Measurements from ENCODE around the gene GPR3. TPM values are rescaled to one million over a fixed set of nuclear protein-coding genes. Genes with fewer than 3 reads are reported as not detected.

Gene GPR3
- total and polyA plus RNA-seq, 2 of the 13 experiments (the other 11 are each of a cell fraction or from before 2014, with no cell fraction given): 1.00 to 2.6 TPM

DNA sequence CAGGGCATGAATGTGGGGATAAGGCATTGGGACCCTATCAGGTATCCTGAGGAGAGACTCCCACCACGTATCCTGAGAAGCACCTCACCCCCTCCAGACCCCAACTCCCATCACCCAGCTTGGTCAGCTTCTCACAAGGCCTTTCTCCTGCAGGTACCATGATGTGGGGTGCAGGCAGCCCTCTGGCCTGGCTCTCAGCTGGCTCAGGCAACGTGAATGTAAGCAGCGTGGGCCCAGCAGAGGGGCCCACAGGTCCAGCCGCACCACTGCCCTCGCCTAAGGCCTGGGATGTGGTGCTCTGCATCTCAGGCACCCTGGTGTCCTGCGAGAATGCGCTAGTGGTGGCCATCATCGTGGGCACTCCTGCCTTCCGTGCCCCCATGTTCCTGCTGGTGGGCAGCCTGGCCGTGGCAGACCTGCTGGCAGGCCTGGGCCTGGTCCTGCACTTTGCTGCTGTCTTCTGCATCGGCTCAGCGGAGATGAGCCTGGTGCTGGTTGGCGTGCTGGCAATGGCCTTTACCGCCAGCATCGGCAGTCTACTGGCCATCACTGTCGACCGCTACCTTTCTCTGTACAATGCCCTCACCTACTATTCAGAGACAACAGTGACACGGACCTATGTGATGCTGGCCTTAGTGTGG, 1.3 kb downstream of the GPR3 start:
- POLR2A ChIA-PET: no interaction called here
- 93% methylated on average over 3 of the region's 18 CpGs for WGBS (ENCODE audit: low lambda C conversion rate)
- H3K27ac ChIP-seq (ENCODE audit: extremely low read length, insufficient read depth, low read length): no peak overlapping the region
- peak overlapping the region; percentile 90 for H3K4me2 ChIP-seq (ENCODE audit: low read depth, low read length)
- BruUV-seq (replicated peaks): TSS peak; percentile 62
- H3K4me3 ChIP-seq (replicated peaks in 1 of 3; ENCODE audit: insufficient read depth in 1 of 3, low read depth in 2 of 3, low read length in 3 of 3): no peak overlapping the region
- intact Hi-C loops (cut with micrococcal nuclease; ENCODE audit: unreplicated experiment) (loop anchor here (2.0 to 10.0 kb wide), 2 partner anchors 213 to 271 kb away; no protein-coding TSS in a partner anchor), in situ Hi-C loops (cut with HindIII; ENCODE audit: extremely low pct_ligation_motif_present, low pct_unique_long_range_greater_than_20kb) (loop anchor here (5.0 kb wide), 4 partner anchors 36 to 281 kb away; no protein-coding TSS in a partner anchor)
- no peak for ATAC-seq
- DNase-seq (ENCODE audit: low spot score): no peak
- no peak overlapping the region for H3K9ac ChIP-seq (ENCODE audit: insufficient read depth, low read depth, low read length)
- H3K36me3 ChIP-seq (replicated peaks in 1 of 2; ENCODE audit: control insufficient read depth in 1 of 2, insufficient read depth in 2 of 2, low read length in 2 of 2): no peaks in the 10 kb centered on the region
- TF ChIP-seq AHR (CRISPR knock-in tag; IDR thresholded peaks at IDR 0.05): no peak
- TF ChIP-seq, protein P1, sequence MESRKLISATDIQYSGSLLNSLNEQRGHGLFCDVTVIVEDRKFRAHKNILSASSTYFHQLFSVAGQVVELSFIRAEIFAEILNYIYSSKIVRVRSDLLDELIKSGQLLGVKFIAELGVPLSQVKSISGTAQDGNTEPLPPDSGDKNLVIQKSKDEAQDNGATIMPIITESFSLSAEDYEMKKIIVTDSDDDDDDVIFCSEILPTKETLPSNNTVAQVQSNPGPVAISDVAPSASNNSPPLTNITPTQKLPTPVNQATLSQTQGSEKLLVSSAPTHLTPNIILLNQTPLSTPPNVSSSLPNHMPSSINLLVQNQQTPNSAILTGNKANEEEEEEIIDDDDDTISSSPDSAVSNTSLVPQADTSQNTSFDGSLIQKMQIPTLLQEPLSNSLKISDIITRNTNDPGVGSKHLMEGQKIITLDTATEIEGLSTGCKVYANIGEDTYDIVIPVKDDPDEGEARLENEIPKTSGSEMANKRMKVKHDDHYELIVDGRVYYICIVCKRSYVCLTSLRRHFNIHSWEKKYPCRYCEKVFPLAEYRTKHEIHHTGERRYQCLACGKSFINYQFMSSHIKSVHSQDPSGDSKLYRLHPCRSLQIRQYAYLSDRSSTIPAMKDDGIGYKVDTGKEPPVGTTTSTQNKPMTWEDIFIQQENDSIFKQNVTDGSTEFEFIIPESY (CRISPR knock-in tag; IDR thresholded peaks at IDR 0.05): 0 out of 2 replicates have a peak, but pooled peaks have one; percentile 22
- no peak for FAIRE-seq
- CTCF ChIA-PET (ENCODE audit: low intra/inter-chr PET ratio, low total read pairs): interaction anchor here (1.5 kb wide), 1 partner anchor 213 kb away, joined by 6 read pairs; no protein-coding TSS in a partner anchor
- no peaks in the 10 kb centered on the region for H3K79me2 ChIP-seq (ENCODE audit: insufficient read depth, low read length)
- peaks cover 0 to 2% of the 10 kb centered on the region in 2 experiments; a peak in 2 of 5 replicates for H3K27me3 ChIP-seq (ENCODE audit: control insufficient read depth in 1 of 2, insufficient read depth in 2 of 2, low read length in 2 of 2)
- H3K9me3 ChIP-seq (ENCODE audit: low read length): no peaks in the 10 kb centered on the region
- H2AFZ ChIP-seq (ENCODE audit: low read length): no peak overlapping the region
- H4K20me1 ChIP-seq (ENCODE audit: insufficient read depth, low read length): no peaks in the 10 kb centered on the region
- peaks cover 28% of the 10 kb centered on the region for H3K4me1 ChIP-seq (ENCODE audit: insufficient read depth, low read length)

DNA sequence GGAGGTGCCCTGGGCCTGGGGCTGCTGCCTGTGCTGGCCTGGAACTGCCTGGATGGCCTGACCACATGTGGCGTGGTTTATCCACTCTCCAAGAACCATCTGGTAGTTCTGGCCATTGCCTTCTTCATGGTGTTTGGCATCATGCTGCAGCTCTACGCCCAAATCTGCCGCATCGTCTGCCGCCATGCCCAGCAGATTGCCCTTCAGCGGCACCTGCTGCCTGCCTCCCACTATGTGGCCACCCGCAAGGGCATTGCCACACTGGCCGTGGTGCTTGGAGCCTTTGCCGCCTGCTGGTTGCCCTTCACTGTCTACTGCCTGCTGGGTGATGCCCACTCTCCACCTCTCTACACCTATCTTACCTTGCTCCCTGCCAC, 1.8 kb downstream of the GPR3 start:
- TF ChIP-seq MTF1 (CRISPR knock-in tag; IDR thresholded peaks at IDR 0.05): no peak
- no peak for TF ChIP-seq ZNF790 (CRISPR knock-in tag; IDR thresholded peaks at IDR 0.05; ENCODE audit: borderline replicate concordance)
- TF ChIP-seq SNAI1 (CRISPR knock-in tag; IDR thresholded peaks at IDR 0.05; ENCODE audit: borderline replicate concordance): no peak
- no peak for TF ChIP-seq HHEX (CRISPR knock-in tag; IDR thresholded peaks at IDR 0.05)
- TF ChIP-seq PAX8 (CRISPR knock-in tag; IDR thresholded peaks at IDR 0.05; ENCODE audit: borderline replicate concordance): no peak
- TF ChIP-seq, protein P2, sequence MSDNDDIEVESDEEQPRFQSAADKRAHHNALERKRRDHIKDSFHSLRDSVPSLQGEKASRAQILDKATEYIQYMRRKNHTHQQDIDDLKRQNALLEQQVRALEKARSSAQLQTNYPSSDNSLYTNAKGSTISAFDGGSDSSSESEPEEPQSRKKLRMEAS (IDR thresholded peaks at IDR 0.05): no peak
- WGBS (ENCODE audit: low lambda C conversion rate): 95% methylated on average over 8 of the region's 9 CpGs
- ATAC-seq (no peak), FAIRE-seq (no peak), DNase-seq (ENCODE audit: low spot score) (no peak)
- peaks cover 28% of the 10 kb centered on the region for H3K4me1 ChIP-seq (ENCODE audit: insufficient read depth, low read length)
- intact Hi-C loops (cut with micrococcal nuclease; ENCODE audit: unreplicated experiment): loop anchor here (10.0 kb wide), 1 partner anchor 271 kb away; no protein-coding TSS in a partner anchor
- H3K36me3 ChIP-seq (replicated peaks in 1 of 2; ENCODE audit: control insufficient read depth in 1 of 2, insufficient read depth in 2 of 2, low read length in 2 of 2): no peaks in the 10 kb centered on the region
- H3K4me2 ChIP-seq (ENCODE audit: low read depth, low read length): no peak overlapping the region
- BruUV-seq (replicated peaks): no TSS peak
- H4K20me1 ChIP-seq (ENCODE audit: insufficient read depth, low read length): no peaks in the 10 kb centered on the region
- POLR2A ChIA-PET: interaction anchor here (1.8 kb wide), 1 partner anchor 213 kb away, joined by 6 read pairs; no protein-coding TSS in a partner anchor
- in situ Hi-C loops (cut with HindIII; ENCODE audit: extremely low pct_ligation_motif_present, low pct_unique_long_range_greater_than_20kb): loop anchor here (5.0 kb wide), 4 partner anchors 37 to 282 kb away; no protein-coding TSS in a partner anchor
- no peak overlapping the region for H3K4me3 ChIP-seq (replicated peaks in 1 of 3; ENCODE audit: insufficient read depth in 1 of 3, low read depth in 2 of 3, low read length in 3 of 3)
- H3K9ac ChIP-seq (ENCODE audit: insufficient read depth, low read depth, low read length): no peak overlapping the region
- no peak overlapping the region for H2AFZ ChIP-seq (ENCODE audit: low read length)
- CTCF ChIA-PET (ENCODE audit: low intra/inter-chr PET ratio, low total read pairs): interaction anchor here (1.5 to 2.4 kb wide), 2 partner anchors 37 to 94 kb away, joined by 10 to 17 read pairs; no protein-coding TSS in a partner anchor
- H3K27ac ChIP-seq (ENCODE audit: extremely low read length, insufficient read depth, low read length): no peak overlapping the region
- no peaks in the 10 kb centered on the region for H3K79me2 ChIP-seq (ENCODE audit: insufficient read depth, low read length)
- peaks cover 0 to 2% of the 10 kb centered on the region in 2 experiments; a peak in 2 of 5 replicates for H3K27me3 ChIP-seq (ENCODE audit: control insufficient read depth in 1 of 2, insufficient read depth in 2 of 2, low read length in 2 of 2)
- no peaks in the 10 kb centered on the region for H3K9me3 ChIP-seq (ENCODE audit: low read length)
